ENCODE measurements around the gene ANO2.

ANO2 gene

DNA sequence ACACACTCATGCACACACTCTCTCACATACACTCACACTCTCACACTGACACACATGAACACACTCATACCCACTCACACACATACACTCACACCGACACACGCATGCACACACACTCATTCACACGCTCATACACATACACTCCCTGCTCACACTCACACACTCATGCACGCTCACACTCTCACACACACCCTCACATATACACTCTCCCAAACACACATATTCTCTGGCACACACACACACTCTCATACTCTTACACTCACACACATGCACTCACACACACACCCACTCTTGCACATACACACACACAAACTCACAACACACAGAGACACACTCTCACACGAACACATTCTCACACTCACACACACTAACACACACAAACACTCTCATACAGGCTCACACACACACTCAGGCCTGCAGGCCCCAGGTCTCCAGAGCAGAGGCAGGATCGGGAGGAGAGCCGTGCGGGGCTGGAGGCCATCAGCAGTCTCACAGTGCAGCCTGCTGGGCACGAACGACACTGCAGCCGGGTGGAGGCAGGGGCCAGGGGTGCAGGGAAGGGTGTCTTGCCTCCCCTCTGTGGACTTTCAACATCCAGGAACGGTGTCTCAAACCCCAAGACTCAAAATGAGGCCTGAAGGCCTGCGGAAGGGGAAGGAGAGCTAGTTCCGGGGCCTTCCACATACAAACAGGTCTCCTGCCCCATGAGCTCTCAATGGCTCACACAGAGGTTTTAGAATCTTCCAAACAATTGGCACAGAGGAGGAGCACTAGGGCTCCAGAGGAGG lies 148.7 kb downstream of the ANO2 start:
- TF ChIP-seq CTCF (IDR thresholded peaks at IDR 0.05; ENCODE audit: low read depth, low read length, missing control alignments), result peak; percentile 48
- H3K4me3 ChIP-seq (ENCODE audit: low read depth, low read length), result no peak overlapping the region
- in situ Hi-C loops (cut with HindIII; ENCODE audit: low sequenced_read_pairs), result no loop called here
- no peak for DNase-seq (ENCODE audit: low read depth)

- no peak for TF ChIP-seq CTCF (IDR thresholded peaks at IDR 0.05; ENCODE audit: low read depth, low read length, missing control alignments)
- DNase-seq (ENCODE audit: low read depth), result no peak
- in situ Hi-C loops (cut with HindIII; ENCODE audit: low sequenced_read_pairs), result no loop called here
- no peak overlapping the region for H3K4me3 ChIP-seq (ENCODE audit: low read depth, low read length)
Measured at GRCh38 chr12:5794156-5794555, 150.9 kb downstream of the ANO2 start.

- TF ChIP-seq CTCF (IDR thresholded peaks at IDR 0.05; ENCODE audit: low read depth, low read length, missing control alignments), result no peak
- in situ Hi-C loops (cut with HindIII; ENCODE audit: low sequenced_read_pairs), result no loop called here
- no peak overlapping the region for H3K4me3 ChIP-seq (ENCODE audit: low read depth, low read length)
- DNase-seq (ENCODE audit: low read depth), result no peak
Measured at GRCh38 chr12:5792343-5792742, 152.7 kb downstream of the ANO2 start.

- DNase-seq (ENCODE audit: low read depth), result peak; percentile 11
- H3K4me3 ChIP-seq (ENCODE audit: low read depth, low read length), result no peak overlapping the region
- in situ Hi-C loops (cut with HindIII; ENCODE audit: low sequenced_read_pairs), result no loop called here
- no peak for TF ChIP-seq CTCF (IDR thresholded peaks at IDR 0.05; ENCODE audit: low read depth, low read length, missing control alignments)
Measured at GRCh38 chr12:5789469-5789968, 155.5 kb downstream of the ANO2 start.

DNA sequence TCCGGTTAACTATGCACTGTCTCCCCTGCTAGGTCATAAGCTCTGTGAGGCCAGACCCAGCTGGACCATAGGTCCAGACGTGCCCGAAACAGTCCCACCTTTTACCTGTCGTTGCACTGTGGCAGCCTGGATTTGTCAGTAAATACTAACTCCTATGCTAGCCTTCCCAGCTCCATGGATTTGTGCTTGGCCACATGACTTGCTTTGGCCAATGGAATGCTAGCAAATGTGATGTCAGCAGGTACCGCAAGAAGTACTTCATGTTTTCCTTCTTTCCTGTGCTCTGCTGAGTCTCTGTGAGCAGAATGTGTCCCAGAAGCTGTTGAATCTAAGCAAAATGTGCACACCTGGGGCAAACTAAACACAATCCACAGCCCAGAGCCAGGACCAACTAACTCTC lies 157.2 kb downstream of the ANO2 start:
- no peak for TF ChIP-seq CTCF (IDR thresholded peaks at IDR 0.05; ENCODE audit: low read depth, low read length, missing control alignments)
- H3K4me3 ChIP-seq (ENCODE audit: low read depth, low read length), result no peak overlapping the region
- no peak for DNase-seq (ENCODE audit: low read depth)
- in situ Hi-C loops (cut with HindIII; ENCODE audit: low sequenced_read_pairs), result no loop called here

DNA sequence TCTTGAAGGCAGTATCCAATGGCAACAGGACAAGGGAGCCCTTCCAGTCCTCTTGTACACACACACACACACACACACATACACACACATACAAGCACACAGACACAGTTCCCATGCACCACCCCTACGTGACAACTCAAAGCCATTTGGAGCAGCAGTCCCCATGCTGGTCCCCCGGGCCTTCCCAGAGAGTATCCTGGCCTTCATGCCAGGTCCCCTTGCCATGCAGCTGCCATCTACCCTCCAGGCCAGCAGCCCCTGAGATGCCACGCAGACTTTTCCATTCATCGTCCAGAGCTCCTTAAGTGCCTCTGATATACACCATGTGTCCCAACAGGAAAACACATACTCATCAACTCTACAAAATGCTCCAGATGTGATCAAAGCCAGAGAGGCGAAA lies 159.5 kb downstream of the ANO2 start:
- TF ChIP-seq CTCF (IDR thresholded peaks at IDR 0.05; ENCODE audit: low read depth, low read length, missing control alignments), result no peak
- no peak overlapping the region for H3K4me3 ChIP-seq (ENCODE audit: low read depth, low read length)
- no peak for DNase-seq (ENCODE audit: low read depth)
- in situ Hi-C loops (cut with HindIII; ENCODE audit: low sequenced_read_pairs), result no loop called here

Data from astrocyte of the cerebellum (primary cell).